Measurements from ENCODE around the gene AGBL3. TPM values are rescaled to one million over a fixed set of nuclear protein-coding genes. Genes with fewer than 3 reads are reported as not detected.

Gene AGBL3
- total and polyA plus RNA-seq, 2 experiments from 2014 or later: 3.2 to 5.6 TPM

- H3K27ac Mint-ChIP-seq: no peak overlapping the region
- H3K36me3 Mint-ChIP-seq (ENCODE audit: low read depth): peaks cover 64% of the 10 kb centered on the region
- Histone ChIP-seq H3K4me2 (no peak overlapping the region), H2AFZ (no peak overlapping the region), H3F3A (replicated peaks; ENCODE audit: low read depth) (no peaks in the 10 kb centered on the region), H3K4me1 (ENCODE audit: insufficient read depth) (no peaks in the 10 kb centered on the region), H3K27me3 (ENCODE audit: insufficient read depth) (no peaks in the 10 kb centered on the region), H3K9me2 (ENCODE audit: insufficient read depth) (no peaks in the 10 kb centered on the region), H3K79me2 (replicated peaks; ENCODE audit: insufficient read depth) (no peaks in the 10 kb centered on the region), H3K4me3 (no peak overlapping the region), H4K20me1 (replicated peaks; ENCODE audit: insufficient read depth) (no peaks in the 10 kb centered on the region), H3K36me3 (ENCODE audit: insufficient read depth) (peaks cover 19% of the 10 kb centered on the region), H3K27ac (ENCODE audit: low read depth) (no peak overlapping the region)
- DNase-seq (ENCODE audit: low spot score) (no peak), ATAC-seq (no peak)
- H3K4me3 Mint-ChIP-seq: no peak overlapping the region
- H3K9me3 Mint-ChIP-seq: peaks cover 33% of the 10 kb centered on the region
- peaks cover 1% of the 10 kb centered on the region; the same call in 1 of the 3 replicates for H3K4me1 Mint-ChIP-seq
- TF ChIP-seq, protein P1, sequence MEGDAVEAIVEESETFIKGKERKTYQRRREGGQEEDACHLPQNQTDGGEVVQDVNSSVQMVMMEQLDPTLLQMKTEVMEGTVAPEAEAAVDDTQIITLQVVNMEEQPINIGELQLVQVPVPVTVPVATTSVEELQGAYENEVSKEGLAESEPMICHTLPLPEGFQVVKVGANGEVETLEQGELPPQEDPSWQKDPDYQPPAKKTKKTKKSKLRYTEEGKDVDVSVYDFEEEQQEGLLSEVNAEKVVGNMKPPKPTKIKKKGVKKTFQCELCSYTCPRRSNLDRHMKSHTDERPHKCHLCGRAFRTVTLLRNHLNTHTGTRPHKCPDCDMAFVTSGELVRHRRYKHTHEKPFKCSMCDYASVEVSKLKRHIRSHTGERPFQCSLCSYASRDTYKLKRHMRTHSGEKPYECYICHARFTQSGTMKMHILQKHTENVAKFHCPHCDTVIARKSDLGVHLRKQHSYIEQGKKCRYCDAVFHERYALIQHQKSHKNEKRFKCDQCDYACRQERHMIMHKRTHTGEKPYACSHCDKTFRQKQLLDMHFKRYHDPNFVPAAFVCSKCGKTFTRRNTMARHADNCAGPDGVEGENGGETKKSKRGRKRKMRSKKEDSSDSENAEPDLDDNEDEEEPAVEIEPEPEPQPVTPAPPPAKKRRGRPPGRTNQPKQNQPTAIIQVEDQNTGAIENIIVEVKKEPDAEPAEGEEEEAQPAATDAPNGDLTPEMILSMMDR (conservative IDR thresholded peaks at IDR 0.05; ENCODE audit: low read depth in 2 of 2): no peak
- TF ChIP-seq JUNB (IDR thresholded peaks at IDR 0.05; ENCODE audit: unreplicated experiment) (no peak), EZH2phosphoT487 (IDR thresholded peaks at IDR 0.05; ENCODE audit: unreplicated experiment) (no peak)
- peaks cover 6% of the 10 kb centered on the region for H3K27me3 Mint-ChIP-seq (ENCODE audit: insufficient read depth, low read depth, poor library complexity)
Observed at GRCh38 chr7:135183478-135183877, 197.2 kb downstream of the AGBL3 start.

DNA sequence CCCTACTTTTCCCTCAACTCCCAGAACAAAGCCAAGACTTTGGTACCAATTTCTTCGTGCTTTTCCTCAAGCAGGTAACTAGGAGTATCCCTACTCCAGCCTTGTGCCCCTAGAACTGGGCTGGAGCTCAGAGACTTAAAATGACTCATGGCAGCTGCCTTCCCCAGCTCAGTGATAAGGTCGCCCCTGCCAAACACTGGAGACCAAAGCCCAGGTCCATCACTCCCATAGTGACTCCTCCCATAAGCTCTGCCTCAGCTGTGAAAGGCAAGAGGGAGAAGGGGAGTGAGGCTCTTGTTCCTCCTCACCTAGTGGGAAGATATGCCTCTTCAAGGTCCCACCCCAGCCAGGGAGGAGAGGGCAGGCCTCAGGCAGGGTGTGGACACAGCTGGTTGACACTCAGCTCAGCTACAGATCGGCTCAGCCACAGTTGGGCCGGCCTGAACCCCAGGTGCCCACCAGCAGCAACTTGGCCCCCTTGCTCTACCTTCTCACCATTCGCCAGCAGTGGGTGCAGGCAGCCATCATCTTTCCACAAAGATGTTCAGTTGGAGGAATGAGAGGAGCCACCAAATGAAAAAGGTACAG is 198.0 kb downstream of the AGBL3 start:
- ATAC-seq: no peak
- Histone ChIP-seq H3K9me2 (ENCODE audit: insufficient read depth) (no peaks in the 10 kb centered on the region), H3K4me2 (no peak overlapping the region), H3K27ac (ENCODE audit: low read depth) (no peak overlapping the region), H2AFZ (no peak overlapping the region), H3F3A (replicated peaks; ENCODE audit: low read depth) (no peaks in the 10 kb centered on the region), H3K4me3 (no peak overlapping the region), H3K36me3 (ENCODE audit: insufficient read depth) (peaks cover 19% of the 10 kb centered on the region), H3K4me1 (ENCODE audit: insufficient read depth) (no peaks in the 10 kb centered on the region), H4K20me1 (replicated peaks; ENCODE audit: insufficient read depth) (no peaks in the 10 kb centered on the region), H3K79me2 (replicated peaks; ENCODE audit: insufficient read depth) (no peaks in the 10 kb centered on the region), H3K27me3 (ENCODE audit: insufficient read depth) (no peaks in the 10 kb centered on the region)
- H3K27me3 Mint-ChIP-seq (ENCODE audit: insufficient read depth, low read depth, poor library complexity): peaks cover 6% of the 10 kb centered on the region
- H3K27ac Mint-ChIP-seq: no peak overlapping the region
- H3K4me3 Mint-ChIP-seq: no peak overlapping the region
- no peak for TF ChIP-seq STAT1 (IDR thresholded peaks at IDR 0.05; ENCODE audit: unreplicated experiment)
- TF ChIP-seq NANOG (IDR thresholded peaks at IDR 0.05; ENCODE audit: borderline replicate concordance): no peak
- TF ChIP-seq EZH2 (IDR thresholded peaks at IDR 0.05; ENCODE audit: low read depth, unreplicated experiment): no peak
- TF ChIP-seq, protein P2, sequence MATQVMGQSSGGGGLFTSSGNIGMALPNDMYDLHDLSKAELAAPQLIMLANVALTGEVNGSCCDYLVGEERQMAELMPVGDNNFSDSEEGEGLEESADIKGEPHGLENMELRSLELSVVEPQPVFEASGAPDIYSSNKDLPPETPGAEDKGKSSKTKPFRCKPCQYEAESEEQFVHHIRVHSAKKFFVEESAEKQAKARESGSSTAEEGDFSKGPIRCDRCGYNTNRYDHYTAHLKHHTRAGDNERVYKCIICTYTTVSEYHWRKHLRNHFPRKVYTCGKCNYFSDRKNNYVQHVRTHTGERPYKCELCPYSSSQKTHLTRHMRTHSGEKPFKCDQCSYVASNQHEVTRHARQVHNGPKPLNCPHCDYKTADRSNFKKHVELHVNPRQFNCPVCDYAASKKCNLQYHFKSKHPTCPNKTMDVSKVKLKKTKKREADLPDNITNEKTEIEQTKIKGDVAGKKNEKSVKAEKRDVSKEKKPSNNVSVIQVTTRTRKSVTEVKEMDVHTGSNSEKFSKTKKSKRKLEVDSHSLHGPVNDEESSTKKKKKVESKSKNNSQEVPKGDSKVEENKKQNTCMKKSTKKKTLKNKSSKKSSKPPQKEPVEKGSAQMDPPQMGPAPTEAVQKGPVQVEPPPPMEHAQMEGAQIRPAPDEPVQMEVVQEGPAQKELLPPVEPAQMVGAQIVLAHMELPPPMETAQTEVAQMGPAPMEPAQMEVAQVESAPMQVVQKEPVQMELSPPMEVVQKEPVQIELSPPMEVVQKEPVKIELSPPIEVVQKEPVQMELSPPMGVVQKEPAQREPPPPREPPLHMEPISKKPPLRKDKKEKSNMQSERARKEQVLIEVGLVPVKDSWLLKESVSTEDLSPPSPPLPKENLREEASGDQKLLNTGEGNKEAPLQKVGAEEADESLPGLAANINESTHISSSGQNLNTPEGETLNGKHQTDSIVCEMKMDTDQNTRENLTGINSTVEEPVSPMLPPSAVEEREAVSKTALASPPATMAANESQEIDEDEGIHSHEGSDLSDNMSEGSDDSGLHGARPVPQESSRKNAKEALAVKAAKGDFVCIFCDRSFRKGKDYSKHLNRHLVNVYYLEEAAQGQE (IDR thresholded peaks at IDR 0.05; ENCODE audit: unreplicated experiment): no peak
- no peak for TF ChIP-seq EZH2phosphoT487 (IDR thresholded peaks at IDR 0.05; ENCODE audit: unreplicated experiment)
- TF ChIP-seq JUNB (IDR thresholded peaks at IDR 0.05; ENCODE audit: unreplicated experiment): no peak
- no peak for DNase-seq (ENCODE audit: low spot score)
- H3K4me1 Mint-ChIP-seq: no peaks in the 10 kb centered on the region
- peaks cover 31% of the 10 kb centered on the region for H3K9me3 Mint-ChIP-seq
- H3K36me3 Mint-ChIP-seq (ENCODE audit: low read depth): peaks cover 56% of the 10 kb centered on the region

Other genes starting within 250 kb of the AGBL3 start
- gene CALD1, start 206.9 kb upstream of the AGBL3 start, total RNA-seq (2014; rRNA removed; shearing (Covaris generic)): 132 and 133 TPM in 2 replicates
- 762 and 842 TPM in 2 replicates for gene CALD1, start 206.9 kb upstream of the AGBL3 start, polyA plus RNA-seq (2016; fragmentation: Nextera tagmentation; extraction: Ambion mirVana)
- gene TMEM140, start 161.6 kb downstream of the AGBL3 start, total RNA-seq (2014; rRNA removed; shearing (Covaris generic)): not detected in 2 replicates
- gene TMEM140, start 161.6 kb downstream of the AGBL3 start, polyA plus RNA-seq (2016; fragmentation: Nextera tagmentation; extraction: Ambion mirVana): 1.3 and 2.7 TPM in 2 replicates
- 57.2 and 70.6 TPM in 2 replicates for gene CYREN, start 184.2 kb downstream of the AGBL3 start, total RNA-seq (2014; rRNA removed; shearing (Covaris generic))
- 21.6 and 22.7 TPM in 2 replicates for gene CYREN, start 184.2 kb downstream of the AGBL3 start, polyA plus RNA-seq (2016; fragmentation: Nextera tagmentation; extraction: Ambion mirVana)
- 9.7 and 32.6 TPM in 2 replicates for gene WDR91, start 225.0 kb downstream of the AGBL3 start, total RNA-seq (2014; rRNA removed; shearing (Covaris generic))
- gene WDR91, start 225.0 kb downstream of the AGBL3 start, polyA plus RNA-seq (2016; fragmentation: Nextera tagmentation; extraction: Ambion mirVana): 5.4 and 5.8 TPM in 2 replicates
- not detected in 2 replicates for gene STRA8, start 247.3 kb downstream of the AGBL3 start, total RNA-seq (2014; rRNA removed; shearing (Covaris generic))
- not detected in 2 replicates for gene STRA8, start 247.3 kb downstream of the AGBL3 start, polyA plus RNA-seq (2016; fragmentation: Nextera tagmentation; extraction: Ambion mirVana)